Mesenteric fat pad (tissue), 1 donor: Measurements from ENCODE around the gene FAM81B. TPM values are rescaled to one million over a fixed set of nuclear protein-coding genes. Genes with fewer than 3 reads are reported as not detected.

Experiments used
- DNase-seq: peaks from one replicate; pipeline ENCODE4 v3.0.0-alpha.2; 2020; ENCODE audit warnings: low spot score
- total RNA-seq: library from RNA; stranded (reverse); fragmentation: NEBNext Ultra II Directional; extraction: Animal tissue kit (Norgen Biotek cat#: 25700); gene quantifications from one replicate; pipeline ENCODE4 v1.2.1, GENCODE V29; 2021
- donor health status: DM: yes; HTN: yes; CAD: no.

The FAM81B gene
- total RNA-seq, 1 donor from 2014 or later = not detected

DNA sequence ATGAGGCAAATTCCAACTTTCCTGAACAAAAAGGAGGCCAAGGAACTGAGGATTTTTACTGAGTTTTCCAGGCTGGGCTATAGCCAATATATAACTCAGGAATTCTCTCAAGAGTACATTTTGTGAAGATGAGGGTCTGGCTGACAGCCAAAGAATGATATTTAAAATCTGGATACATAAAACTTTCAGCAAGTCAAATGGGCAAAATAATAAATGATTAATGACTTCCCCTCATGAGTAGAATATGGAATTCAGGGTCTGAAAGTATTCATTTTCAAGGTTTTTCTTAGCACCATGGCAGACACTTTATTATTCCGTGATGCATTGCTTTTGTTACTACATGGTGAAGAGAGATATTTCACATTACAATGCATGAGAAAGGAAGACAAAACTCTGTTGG is 7.8 kb downstream of the FAM81B start:
- DNase-seq = no peak

DNA sequence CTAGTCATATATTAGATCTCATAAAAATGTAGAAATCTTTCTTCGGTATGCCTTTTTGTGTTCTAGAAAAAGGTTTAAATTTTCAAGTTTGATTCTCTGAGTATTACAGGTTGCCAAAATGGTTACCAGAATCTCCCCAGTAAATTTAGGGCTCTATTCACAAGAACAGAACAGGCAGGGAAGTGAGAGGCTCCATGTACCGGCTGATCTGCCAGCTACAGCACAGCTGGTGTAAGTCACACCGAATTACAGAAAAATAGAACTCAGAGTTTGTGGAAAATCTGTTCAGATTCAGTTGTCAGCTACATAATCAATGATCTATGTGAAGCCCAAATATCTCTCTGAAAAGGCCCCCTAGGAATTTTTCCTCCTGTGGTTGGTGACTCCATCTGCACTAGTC is 10.5 kb downstream of the FAM81B start:
- no peak for DNase-seq

DNA sequence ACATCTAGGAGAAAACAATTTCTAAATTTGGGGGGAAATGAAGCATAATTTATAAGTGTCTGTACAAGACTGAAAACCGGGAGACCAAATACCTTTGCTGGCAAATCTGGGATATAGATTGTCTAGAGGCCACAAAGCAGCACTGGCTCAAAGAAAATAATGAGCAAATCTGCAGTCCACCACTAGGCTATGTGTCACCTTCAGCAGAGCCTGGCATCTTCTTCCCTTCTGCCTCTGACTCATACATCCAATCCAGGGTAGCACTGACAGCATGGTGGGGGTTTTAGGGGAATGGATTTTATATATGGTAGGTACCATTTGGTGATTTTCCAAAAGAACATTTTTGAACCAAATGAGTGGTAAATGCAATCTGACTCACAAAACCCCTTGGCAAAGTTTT is 12.8 kb downstream of the FAM81B start:
- DNase-seq = no peak

DNA sequence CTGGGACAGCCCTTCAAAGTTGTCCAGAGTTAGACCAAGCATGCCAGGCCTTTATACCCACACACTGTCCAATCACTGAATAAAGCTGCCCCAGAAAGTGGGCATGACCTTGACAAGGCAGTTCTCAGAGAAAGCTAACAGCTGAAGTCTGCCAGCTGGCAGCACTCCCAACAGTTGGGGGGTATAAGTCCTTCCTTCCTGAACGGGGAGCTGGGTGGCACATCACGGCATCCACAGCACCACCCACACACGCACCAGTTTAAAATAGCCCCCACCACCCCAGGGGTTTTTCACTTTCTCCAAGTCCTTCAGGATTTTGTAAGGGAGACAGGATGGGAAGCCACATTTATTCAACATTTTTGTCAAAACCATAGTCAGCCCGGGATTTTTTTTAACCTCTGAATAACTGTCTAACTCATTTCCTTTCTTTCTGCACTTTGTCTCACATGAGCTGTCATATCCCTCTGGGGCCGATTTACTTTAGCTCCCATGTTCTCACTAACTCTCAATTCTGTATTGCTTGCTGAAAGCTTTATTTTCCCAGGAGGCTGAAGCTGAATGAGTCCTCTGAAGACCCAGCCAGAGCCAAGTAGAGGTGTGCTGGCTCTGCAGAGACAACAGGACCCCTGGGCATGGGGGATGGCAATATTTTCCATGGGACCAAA is 15.4 kb downstream of the FAM81B start:
- no peak for DNase-seq

DNA sequence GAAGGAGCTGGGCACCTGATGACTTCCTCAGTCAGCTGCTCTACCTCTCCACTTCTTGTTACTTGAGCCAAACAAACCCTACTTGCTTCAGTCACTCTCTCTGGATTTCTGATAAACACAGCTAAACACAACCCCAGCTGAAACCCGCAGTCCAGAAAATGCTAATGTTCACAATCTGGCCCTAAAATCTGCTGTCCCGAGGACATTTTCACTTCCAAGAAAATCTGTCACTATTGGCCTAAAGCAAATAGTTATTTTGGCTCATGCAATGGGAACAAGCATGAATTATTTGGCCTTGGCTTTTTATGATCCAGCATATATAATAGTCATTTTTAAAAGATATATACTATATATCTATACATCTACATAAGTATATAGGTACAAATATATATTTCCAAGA is 19.1 kb downstream of the FAM81B start:
- DNase-seq = no peak

DNA sequence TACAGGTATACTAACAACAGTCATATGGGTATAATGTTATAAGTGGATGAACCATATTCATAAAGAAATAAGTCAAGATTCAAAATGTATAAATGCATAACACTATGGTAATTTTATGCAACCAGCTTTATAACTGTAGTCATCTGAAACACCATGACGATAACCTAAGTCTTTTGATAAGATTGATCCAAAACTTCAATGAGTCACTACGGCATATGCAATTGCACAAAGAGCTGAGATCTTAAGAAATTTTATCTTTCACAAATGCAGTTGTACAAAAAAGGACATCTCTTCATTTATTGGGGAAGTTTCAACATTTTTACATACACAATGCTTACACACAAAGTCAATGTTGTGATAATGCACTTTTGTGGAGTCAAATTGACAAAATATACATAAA is 20.3 kb downstream of the FAM81B start:
- DNase-seq = no peak

DNA sequence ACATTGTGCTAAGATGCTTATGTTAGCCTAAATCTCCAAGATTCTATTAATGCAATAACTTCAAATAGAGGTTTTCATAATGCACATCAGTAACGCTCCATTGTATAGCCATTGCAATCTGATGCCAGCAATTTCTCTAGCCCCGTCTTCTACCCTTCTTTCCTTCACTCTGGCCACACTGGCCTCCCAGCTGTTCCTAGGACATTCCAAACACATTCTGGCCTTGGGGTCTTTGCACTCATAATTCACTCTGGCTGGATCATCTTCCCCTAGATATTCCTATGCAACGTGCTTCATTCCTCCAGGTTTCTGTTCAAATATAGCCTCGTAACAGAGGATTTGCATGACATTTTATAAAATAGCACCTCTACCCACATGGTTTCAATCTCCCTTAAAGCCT is 23.3 kb downstream of the FAM81B start:
- DNase-seq = no peak

DNA sequence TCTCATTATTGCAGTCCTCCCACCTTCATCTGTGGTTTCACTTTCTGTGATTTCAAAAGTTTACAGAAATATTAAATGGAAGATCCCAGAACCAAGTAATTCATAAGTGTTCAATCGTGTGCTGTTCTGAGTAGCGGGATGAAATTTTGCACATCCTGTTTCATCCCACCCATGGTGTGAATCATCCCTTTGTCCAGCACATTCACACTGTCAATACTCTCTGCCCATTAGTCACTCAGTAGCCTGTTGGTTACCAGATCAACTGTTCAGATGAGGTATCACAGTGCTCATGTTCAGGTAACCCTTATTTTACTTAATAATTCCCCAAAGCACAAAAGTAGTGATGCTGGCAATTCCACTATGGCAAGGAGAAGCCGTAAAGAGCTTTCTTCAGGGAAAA is 26.8 kb downstream of the FAM81B start:
- no peak for DNase-seq

DNA sequence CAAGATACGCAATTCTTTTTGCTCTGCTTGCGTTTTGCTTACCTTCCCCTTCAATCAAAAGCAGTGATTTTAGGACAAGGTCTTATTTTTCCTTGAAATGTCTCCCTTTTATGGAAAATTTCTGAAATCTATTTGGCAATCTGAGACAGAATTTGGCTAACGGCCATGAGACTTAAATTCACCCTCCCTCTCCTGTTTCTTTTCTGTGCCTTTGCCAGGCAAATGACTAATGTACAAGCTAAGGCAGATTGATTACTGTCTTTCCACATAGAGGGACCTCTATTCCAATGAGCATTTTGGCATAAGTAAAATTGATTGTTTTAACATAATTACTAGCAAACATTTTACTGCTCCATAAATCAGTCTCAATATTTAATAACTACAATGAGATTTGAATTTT is 31.7 kb downstream of the FAM81B start:
- DNase-seq = no peak

DNA sequence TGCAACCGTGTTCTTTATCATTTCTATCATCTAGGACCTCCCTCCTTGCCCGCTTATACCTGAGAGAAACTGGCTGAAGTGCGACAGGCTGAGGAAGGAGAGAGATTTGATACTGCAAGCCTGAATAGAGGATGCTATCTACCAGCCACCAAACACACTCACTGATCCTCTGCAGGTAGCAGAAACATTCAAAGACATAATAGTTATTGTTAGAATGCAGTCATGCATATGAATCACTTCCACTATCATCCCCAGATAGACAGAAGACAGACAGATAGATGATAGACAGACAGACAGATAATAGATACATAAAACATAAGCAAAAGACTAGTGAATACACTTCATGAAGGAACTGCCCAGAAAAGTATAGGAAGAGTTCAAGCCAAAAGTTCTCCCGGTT is 32.9 kb downstream of the FAM81B start:
- no peak for DNase-seq

DNA sequence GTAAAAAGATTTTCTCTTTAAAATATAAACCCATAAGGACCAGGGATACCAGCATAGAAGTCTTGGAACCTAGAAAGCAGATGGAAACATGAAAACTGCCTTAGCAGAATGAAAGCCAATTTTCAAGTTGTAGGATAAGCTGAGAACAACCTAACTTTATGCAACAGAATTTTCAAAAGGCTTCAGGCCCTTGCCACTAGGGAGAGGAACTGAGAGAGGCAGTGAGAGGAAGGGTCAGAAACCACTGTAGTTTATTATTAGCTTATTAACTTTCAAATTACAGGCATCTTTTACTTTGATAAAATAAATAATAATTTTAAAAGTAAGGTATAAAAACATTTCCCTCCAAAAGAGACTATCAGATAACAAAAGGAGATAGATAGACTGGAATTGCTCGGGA is 33.4 kb downstream of the FAM81B start:
- DNase-seq = no peak

DNA sequence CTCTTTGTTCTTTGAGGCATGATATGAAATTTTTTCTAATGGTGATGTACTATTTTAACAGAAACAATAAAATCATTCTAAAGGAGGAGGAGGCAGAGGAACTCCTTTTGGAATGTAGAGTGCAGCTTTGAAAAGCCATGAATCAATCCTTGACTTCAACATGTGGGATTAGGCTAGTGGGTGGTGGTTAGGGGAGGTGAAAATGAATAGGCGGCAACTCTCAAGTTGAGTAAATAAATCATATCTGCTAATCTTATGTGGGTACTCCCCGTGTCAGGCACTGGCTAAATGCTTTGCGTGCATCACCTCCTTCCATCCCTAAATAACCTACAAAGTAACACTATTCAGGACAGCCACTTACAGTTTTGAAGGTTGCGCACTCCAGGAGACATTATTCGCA is 35.1 kb downstream of the FAM81B start:
- DNase-seq = no peak

DNA sequence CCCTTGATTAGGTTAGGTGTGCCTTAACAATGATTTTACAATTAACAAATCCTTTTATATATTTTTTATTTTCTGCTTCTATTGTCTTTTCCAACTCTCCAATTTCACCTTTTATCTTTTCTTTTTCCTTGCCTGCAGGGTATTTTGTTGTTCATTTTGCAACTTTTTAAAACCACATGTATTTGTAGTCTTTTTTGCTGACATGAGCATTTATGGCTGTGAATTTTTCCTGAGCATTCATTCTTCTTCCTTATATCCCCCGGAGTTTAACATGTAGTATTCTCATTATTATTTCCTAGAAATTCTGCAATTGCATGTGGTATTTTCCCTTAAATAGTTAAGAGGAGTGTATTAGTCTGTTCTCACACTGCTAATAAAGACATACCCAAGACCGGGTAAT is 41.6 kb downstream of the FAM81B start:
- no peak for DNase-seq

DNA sequence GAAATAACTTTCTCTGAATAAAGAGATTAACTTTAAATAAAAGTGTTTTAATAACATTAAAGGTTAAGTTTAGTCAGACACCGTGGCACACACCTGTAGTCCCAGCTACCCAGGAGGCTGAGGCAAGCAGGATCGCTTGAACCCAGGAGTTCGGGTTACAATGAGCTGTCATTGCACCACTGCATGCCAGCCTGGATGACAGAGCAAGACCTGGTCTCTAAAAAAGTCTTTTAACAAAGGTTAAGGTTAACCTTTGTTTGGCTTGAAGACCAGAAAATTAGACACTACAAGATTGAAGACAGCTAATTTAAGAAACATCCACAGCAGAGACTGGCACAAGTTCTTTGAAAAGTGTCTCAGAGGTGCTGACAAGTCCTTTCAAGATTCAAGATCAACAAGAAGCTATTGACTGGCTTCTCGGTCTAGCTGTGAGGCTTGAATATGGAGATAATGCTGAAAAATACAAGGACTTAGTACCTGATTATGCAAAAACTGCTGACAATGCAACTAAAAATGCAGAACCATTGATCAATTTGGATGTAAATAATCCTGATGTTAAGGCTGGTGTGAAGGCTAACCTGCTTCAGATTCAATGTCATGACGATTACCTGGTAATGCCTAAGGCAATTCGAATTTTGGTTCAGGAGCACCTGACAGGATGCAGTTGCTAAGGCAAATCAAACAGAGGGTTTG is 48.8 kb downstream of the FAM81B start:
- DNase-seq = no peak

DNA sequence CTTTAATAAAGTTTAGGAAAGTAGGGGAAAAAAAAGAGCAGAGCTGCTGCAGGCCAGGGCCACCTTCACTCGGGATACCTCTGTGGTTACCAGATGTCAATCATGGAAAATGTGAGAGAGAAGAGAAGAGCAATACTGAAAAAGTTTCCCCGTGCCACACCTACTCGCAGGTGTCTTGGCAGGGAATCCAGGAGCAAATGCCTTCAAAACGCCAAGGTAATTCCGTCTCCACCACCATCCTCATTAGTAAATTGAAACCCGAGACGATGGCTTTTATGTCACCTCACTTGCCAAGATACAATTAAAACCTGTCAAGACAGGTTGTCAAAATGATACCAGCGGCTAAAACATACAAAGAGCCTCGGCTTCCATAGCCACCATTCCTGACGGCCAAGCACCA is 49.7 kb downstream of the FAM81B start:
- DNase-seq = no peak

DNA sequence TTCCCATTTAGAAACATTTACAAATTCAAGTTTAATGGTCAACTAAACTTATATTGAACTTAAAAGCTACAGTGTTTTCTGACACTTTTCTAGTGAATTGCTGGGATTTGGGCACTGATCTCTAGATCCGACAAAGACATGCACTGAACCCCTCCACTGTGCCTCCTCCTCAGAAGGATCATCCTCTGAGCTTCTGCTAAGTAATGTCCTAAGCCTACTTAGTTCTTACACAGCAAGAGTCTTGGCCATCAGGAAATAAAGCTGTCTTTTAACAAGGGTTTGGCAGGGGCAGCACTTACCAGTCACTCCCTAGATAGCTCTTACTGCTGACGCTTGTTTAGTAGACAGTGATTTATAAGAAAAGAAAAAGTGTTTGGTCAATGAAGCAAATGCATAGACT is 50.5 kb downstream of the FAM81B start:
- DNase-seq = no peak

DNA sequence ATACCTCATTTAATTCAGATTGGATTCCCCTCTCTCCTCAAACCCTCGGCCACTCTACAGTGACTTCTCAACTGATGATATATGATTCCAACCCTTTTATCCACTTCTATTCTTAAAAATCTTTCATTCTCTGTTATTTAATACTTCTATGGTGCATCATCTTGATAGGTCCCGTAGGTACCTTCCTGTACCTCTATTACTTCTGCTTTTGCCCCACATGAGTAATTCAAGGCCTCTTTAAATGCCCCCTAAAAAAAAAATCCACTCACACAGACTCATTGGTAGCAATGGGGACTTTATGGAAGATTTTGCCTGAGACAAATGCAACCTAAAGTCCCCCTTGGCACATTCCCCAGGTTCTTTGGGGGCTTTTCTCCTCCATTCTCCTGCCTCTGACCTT is 54.3 kb downstream of the FAM81B start:
- no peak for DNase-seq

DNA sequence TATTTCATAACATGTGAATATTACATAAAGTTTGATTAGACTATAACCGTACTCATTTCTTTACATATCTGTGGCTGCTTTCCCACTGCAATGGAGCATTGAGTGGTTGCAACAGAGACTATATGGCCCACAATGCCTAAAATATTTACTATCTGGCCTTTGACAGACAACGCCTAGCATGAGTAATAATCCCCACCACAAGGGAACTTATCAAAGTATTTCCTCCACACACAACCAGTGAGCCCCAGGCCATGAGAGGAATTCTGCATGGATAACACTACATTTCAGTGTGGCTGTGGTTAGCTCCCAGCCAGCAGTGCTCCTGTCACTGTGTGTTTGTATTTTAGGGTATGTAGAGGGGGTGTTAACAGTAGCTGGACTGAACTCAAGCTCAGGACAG is 54.8 kb downstream of the FAM81B start:
- DNase-seq = no peak

DNA sequence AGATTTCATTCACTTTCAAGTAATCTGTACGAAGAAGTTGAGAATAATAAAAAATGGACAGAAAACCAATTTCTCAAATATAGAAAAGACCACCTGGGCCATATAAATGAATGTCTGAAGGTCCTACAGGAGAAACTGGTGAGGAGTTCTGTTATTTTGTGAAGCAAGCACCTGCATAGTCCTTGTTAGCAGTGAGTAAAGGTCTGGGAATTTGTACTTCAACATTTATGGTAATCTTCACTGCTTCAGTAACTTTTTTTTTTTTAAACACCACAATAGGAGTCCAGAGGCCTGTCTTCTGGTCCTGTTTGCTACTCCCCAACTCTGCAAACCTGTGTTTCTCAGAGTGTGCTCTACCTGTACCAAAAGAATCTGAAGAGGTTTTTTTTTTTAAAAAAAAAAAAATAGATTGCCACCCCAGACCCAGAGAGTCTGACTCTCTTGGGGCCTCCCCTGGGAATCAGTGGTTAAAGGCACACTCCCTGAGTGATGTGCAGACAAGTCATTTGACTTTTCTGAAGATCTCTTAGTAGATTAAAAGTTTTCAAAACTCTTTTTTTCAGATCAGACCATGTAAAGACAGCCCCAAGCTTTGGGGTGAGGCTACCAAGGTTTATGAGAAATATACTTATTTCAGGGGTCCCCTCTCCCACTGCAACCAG is 55.5 kb downstream of the FAM81B start:
- DNase-seq = no peak

DNA sequence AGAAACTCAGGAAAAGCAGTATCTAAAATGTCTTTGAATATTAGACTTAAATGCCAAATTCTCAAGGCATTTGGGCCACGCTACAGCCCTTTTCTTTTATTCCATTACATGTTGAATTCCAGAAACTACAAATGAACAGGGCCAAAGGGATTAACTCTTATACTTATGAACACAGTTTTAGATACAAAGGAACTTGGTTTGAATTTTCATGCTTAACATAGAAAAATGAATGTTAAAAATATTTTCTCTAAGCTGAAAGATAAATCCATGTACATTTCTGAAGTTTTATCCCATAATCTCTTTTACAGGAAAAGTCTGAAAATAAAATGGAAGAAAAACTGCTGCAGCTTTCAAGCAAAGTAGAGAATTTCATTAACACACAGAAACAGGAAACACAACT is 56.8 kb downstream of the FAM81B start:
- DNase-seq = no peak

DNA sequence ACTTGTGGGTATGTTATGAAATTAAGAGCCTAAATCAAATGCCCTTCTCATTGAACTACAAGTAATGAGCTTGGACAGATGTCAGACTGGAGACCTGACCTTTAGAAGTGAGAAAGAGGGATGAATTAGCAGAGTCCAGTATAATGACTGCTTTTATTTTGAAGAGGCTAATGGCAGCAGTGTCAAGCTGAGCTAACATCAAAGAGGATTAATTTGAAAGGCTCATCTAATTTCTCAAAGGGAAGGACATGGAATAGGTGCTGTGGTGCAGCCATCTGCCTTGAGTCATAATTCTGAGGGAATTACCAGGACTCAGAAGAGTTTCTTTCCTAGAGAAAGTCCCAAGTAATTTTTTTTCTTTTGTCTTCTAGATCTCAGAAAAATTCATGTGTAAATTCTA is 57.6 kb downstream of the FAM81B start:
- no peak for DNase-seq

DNA sequence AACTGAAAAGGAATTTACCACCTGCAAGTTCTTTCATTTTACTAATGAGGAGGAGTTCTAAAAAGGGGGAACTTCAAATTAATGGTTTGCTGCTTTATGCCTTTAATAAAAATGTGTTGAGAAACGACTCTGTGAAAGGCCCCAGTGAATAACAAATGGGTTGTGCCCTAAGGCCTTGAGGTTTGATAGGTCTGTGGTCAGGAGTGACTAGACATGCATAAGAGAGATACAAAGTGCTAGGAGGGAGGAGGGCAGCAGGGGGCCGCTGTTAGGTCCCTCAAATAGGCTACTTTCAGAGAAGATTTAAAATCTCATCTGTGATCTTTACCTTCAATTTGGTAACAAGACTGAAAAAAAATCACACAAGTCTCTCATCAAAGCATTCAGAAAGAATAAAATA is 58.3 kb downstream of the FAM81B start:
- no peak for DNase-seq

DNA sequence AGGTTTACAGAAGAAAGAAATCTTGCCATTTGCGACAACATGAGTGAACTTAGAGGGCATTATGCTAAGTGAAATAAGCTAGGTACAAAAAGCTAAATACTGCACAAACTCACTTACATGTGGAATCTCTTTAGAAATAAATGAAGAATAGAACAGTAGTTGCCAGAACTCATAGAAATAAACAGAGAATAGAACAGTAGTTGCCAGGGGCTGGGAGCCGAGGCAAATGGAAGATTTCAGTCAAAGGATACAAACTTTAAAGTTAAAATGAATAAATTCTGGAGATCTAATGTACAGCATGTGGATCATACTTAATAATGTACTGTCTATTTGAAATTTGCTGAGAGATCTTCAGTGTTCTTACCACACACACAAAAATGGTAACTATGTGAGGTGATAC is 63.4 kb downstream of the FAM81B start:
- DNase-seq = no peak
